RWPE2 (cell line): ENCODE results near the gene IL1RL1.

Experiments
- ATAC-seq: fragments of 200-7000 bp; cut with Tn5 transposase; 3 replicates; pipeline ENCODE4 v1.9.1; 2021; ENCODE audit warnings: low read depth
- DNase-seq: peaks from one replicate; pipeline ENCODE4 v3.0.0-alpha.2; 2020; ENCODE audit warnings: low spot score
- H3K27ac ChIP-seq: fragments of 450-650 bp; 2 replicates; pipeline ENCODE4 v1.5.1; 2017; ENCODE audit warnings: mild to moderate bottlenecking; ENCODE audit not compliant: poor library complexity, severe bottlenecking
- H3K27me3 ChIP-seq: fragments of 250-450 bp; sonication (Bioruptor Pico); 2 replicates; pipeline ENCODE4 v1.5.1; 2021; ENCODE audit warnings: mild to moderate bottlenecking, moderate library complexity; ENCODE audit not compliant: insufficient read depth, poor library complexity, severe bottlenecking
- H3K36me3 ChIP-seq: fragments of 250-450 bp; sonication (Bioruptor Pico); 2 replicates; pipeline ENCODE4 v1.5.1; 2020; ENCODE audit warnings: low read depth, mild to moderate bottlenecking, moderate library complexity
- H3K4me1 ChIP-seq: fragments of 250-450 bp; sonication (Bioruptor Pico); 2 replicates; pipeline ENCODE4 v1.5.1; 2021; ENCODE audit warnings: mild to moderate bottlenecking, moderate library complexity; ENCODE audit not compliant: insufficient read depth, poor library complexity, severe bottlenecking
- H3K4me3 ChIP-seq: fragments of 250-450 bp; sonication (Bioruptor Pico); 2 replicates; pipeline ENCODE4 v1.5.1; 2021; ENCODE audit warnings: mild to moderate bottlenecking, moderate library complexity; ENCODE audit not compliant: severe bottlenecking
- H3K9me3 ChIP-seq: fragments of 250-450 bp; sonication (Bioruptor Pico); 2 replicates; pipeline ENCODE4 v1.5.1; 2021; ENCODE audit warnings: mild to moderate bottlenecking, moderate library complexity; ENCODE audit not compliant: severe bottlenecking
- TF ChIP-seq, protein P1 (sequence below): fragments of 450-650 bp; IDR thresholded peaks from one replicate; pipeline ENCODE4 v1.5.1; 2017; ENCODE audit warnings: mild to moderate bottlenecking, moderate library complexity; ENCODE audit not compliant: poor library complexity, severe bottlenecking

Gene IL1RL1

GRCh38 chr2:102368461-102369109, 57.2 kb downstream of the IL1RL1 start:
- Histone ChIP-seq H3K27ac (no peak overlapping the region), H3K36me3 (no peaks in the 10 kb centered on the region), H3K27me3 (no peaks in the 10 kb centered on the region), H3K4me1 (no peaks in the 10 kb centered on the region), H3K9me3 (no peaks in the 10 kb centered on the region), H3K4me3 (no peak overlapping the region)
- ATAC-seq: no peak
- no peak for DNase-seq
- TF ChIP-seq, protein P1, sequence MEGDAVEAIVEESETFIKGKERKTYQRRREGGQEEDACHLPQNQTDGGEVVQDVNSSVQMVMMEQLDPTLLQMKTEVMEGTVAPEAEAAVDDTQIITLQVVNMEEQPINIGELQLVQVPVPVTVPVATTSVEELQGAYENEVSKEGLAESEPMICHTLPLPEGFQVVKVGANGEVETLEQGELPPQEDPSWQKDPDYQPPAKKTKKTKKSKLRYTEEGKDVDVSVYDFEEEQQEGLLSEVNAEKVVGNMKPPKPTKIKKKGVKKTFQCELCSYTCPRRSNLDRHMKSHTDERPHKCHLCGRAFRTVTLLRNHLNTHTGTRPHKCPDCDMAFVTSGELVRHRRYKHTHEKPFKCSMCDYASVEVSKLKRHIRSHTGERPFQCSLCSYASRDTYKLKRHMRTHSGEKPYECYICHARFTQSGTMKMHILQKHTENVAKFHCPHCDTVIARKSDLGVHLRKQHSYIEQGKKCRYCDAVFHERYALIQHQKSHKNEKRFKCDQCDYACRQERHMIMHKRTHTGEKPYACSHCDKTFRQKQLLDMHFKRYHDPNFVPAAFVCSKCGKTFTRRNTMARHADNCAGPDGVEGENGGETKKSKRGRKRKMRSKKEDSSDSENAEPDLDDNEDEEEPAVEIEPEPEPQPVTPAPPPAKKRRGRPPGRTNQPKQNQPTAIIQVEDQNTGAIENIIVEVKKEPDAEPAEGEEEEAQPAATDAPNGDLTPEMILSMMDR: no peak

- Histone ChIP-seq H3K9me3 (no peaks in the 10 kb centered on the region), H3K4me1 (no peaks in the 10 kb centered on the region), H3K27ac (no peak overlapping the region), H3K27me3 (no peaks in the 10 kb centered on the region), H3K4me3 (no peak overlapping the region), H3K36me3 (no peaks in the 10 kb centered on the region)
- DNase-seq: no peak
- TF ChIP-seq, protein P1: no peak
- ATAC-seq: no peak
Observed at GRCh38 chr2:102369866-102370265, 58.5 kb downstream of the IL1RL1 start.

DNA sequence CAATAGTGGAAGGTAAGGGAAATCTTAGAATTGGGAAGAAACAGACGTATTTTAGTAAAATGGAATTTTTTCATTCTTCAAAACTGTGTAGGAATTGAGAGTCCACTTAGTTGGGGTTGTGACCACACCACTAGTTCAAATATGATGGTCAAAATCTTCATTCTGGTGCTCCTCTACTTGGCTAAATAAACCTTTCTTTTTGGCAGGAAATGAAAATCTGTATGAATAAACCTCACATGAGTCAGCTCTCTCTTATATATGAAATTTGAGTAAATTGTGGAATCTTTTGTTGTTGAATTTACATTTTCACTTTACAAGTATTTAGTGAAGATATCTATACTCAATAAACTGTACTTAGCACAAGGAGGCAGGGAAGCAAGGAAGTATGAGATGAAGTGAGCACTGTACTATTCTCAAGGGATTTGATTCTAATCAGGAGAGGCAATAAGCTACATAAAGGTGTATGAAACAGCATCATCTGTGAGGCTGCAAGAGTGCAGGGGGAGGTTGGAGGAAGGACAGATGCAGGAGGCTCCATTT, 64.8 kb downstream of the IL1RL1 start:
- TF ChIP-seq, protein P1: no peak
- no peaks in the 10 kb centered on the region for H3K4me1 ChIP-seq

DNA sequence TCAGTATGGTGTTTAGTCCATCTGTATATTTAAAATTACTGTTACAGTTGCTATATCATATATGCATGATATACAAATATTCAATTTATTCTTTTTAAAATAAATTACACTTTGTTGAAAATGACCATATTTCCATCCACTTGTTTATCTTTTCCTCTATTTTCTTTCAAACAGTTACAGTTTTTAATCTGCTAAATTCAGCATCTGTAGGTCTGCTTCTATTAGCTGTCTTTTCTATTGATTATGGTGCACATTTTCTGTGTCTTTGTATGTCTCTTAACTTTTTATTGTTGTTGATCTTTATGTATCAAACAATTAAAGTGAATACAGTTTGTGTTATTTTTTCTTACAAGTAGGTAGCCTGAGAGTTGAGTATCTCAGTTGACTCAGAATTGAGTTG, 72.4 kb downstream of the IL1RL1 start:
- H3K27ac ChIP-seq: no peak overlapping the region
- DNase-seq: no peak
- no peaks in the 10 kb centered on the region for H3K36me3 ChIP-seq
- H3K4me3 ChIP-seq: no peak overlapping the region
- no peaks in the 10 kb centered on the region for H3K4me1 ChIP-seq
- H3K27me3 ChIP-seq: no peaks in the 10 kb centered on the region
- TF ChIP-seq, protein P1: no peak
- ATAC-seq: no peak
- peaks cover 5% of the 10 kb centered on the region for H3K9me3 ChIP-seq

More for the DNA sequence above, 64.8 kb downstream of the IL1RL1 start:
- Histone ChIP-seq H3K9me3 (no peaks in the 10 kb centered on the region), H3K4me3 (no peak overlapping the region), H3K36me3 (no peaks in the 10 kb centered on the region), H3K27ac (no peak overlapping the region), H3K27me3 (no peaks in the 10 kb centered on the region)
- DNase-seq: no peak
- no peak for ATAC-seq

DNA sequence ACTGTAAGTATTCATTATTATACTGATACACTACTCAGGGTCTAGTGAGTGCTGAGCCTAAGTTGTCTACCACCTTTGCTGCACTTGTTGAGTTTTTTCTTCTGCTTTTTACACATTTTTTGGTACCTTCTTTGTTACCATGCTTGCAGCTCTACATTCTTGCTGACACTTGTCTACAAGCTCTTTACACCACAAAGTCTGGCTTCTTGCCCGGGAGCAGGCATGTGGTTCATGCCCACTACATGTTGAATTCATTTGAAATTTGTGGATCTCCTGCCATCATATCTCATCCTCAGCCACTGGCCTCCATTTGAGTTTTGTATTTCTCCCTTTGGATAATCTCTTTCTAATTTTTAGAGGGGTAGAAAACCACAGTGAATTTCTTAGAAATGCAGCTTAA, 74.2 kb downstream of the IL1RL1 start:
- H3K4me1 ChIP-seq: no peaks in the 10 kb centered on the region
- DNase-seq (no peak), ATAC-seq (no peak)
- H3K4me3 ChIP-seq: no peak overlapping the region
- peaks cover 5% of the 10 kb centered on the region for H3K9me3 ChIP-seq
- TF ChIP-seq, protein P1: no peak
- no peak overlapping the region for H3K27ac ChIP-seq
- H3K36me3 ChIP-seq: no peaks in the 10 kb centered on the region
- H3K27me3 ChIP-seq: no peaks in the 10 kb centered on the region
